GM21786 (cell line): ENCODE data around the gene CRTC1.
A peak's percentile ranks its signal among the peaks of the same experiment; 100 is the strongest.

ENCODE experiments used
- ATAC-seq: cut with Tn5 transposase; IDR thresholded peaks from one replicate; pipeline ENCODE4 v1.9.1; 2021; ENCODE audit not compliant: unreplicated experiment

Gene CRTC1

DNA sequence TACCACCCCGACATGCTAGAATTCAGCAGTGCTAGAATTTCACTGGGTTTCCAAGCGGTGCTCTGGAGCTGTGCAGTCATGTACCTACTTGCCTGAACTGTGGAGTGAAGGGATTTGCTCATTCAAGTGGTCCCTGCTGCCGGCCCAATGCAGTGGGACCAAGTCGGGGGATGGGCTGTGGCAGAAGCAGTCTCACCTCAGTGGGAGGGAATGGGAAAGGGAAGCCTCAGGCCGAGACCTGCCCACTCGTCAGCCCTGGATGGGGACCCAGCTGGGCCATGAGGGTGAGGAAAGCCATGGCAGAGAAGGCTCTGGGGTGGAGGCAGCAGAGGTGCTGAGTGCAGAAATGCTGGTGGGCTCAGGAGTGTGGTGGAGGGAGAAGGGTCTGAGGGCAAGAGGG lies 31.7 kb upstream of the CRTC1 start:
- no peak for ATAC-seq

DNA sequence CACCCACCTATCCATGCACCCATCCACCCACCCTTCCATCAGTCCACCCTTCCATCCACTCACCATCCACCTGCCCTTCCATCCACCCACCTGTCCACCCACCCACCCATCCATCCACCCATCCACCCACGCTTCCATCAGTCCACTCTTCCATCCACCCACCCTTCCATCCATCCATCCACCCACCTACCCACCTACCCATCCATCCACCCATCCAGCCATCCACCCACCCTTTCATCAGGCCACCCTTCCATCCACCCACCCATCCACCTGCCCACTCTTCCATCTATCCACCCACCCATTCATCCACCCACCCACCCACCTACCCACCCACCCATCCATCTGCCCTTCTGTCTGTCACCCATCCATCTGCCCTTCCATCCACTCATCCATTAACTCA lies 29.6 kb upstream of the CRTC1 start:
- ATAC-seq = no peak

DNA sequence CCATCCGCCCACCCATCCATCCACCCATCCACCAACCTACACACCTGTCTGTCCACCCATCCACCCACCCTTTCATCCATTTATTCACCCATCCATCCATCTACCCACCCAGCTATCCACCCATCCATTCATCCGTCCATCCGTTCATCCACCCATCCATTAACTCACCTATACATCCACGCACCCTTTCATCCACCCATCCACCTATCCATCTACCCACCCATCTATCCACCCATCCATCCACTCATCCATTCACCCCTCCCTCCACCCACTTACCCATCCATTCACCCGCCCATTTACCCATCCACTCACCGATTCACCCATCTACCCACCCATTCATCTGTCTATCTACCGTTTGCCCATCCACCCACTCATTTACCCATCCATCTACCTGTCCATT lies 29.0 kb upstream of the CRTC1 start:
- no peak for ATAC-seq

DNA sequence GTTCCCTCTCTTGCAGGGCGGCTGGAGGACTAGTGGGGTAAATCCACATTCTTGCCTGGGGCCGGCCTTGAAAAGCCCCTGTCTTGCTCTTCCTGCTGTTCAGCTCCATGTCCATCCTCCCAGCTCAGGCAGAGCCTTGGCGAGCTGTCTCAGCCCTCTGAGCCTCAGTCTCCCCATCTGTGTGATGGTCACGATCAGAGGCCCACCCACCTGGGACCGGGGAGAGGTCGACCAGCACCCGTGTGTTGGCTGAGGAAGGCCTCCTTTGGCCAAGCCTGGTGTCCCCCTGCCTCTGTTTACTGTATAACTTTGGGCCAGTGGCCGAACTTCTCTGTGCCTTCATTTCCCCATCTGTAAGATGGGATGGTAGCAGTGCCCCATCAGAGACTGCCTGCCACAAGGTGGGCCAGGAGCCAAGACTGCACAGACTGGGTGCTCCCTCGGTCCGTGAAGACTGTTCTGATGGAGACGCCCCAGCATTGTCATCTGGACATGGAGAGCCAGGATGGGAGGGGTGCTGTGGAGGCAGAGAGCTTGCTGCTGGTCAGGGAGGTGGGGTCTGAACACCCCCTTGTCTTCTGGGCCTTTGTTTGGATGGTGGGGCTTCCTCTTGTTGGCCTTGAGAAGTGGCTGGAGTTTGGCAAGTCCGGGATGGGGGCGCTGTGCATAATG lies 28.2 kb upstream of the CRTC1 start:
- no peak for ATAC-seq

DNA sequence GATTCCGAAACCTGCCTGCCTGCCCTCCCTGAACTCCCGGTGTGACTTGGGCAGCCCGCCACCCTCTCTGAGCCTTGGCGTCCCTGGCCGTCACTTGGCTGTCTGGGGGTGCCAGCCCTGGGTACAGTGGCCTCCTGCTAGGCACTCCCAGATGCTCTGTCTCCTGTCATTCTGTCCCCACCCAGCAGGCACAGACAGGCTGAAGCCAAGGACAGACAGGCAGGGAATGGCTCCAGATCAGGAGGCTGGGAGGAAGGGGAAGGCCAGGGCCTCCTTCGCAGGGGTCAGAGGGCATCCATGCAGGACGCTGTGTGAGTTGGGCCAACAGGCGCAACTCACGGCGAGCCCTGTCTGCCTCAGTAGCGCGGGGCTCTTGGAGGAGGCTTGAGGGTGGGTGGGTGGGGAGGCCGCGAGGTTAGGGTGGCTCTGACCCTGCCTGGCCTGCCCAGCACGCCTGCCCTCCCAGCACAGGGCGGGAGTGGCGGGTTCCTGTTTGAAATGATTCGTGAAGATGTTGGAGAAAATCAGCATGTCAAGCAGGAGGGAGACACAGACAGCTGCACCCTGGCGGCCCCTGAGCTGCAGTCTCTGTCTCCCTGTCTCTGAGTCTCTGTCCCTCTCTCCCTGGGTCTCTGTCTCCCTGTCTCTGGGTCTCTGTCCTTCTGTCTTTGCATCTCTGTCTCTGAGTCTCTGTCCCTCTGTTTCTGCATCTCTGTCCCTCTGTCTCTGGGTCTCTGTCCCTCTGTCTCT lies 27.0 kb upstream of the CRTC1 start:
- ATAC-seq = no peak

DNA sequence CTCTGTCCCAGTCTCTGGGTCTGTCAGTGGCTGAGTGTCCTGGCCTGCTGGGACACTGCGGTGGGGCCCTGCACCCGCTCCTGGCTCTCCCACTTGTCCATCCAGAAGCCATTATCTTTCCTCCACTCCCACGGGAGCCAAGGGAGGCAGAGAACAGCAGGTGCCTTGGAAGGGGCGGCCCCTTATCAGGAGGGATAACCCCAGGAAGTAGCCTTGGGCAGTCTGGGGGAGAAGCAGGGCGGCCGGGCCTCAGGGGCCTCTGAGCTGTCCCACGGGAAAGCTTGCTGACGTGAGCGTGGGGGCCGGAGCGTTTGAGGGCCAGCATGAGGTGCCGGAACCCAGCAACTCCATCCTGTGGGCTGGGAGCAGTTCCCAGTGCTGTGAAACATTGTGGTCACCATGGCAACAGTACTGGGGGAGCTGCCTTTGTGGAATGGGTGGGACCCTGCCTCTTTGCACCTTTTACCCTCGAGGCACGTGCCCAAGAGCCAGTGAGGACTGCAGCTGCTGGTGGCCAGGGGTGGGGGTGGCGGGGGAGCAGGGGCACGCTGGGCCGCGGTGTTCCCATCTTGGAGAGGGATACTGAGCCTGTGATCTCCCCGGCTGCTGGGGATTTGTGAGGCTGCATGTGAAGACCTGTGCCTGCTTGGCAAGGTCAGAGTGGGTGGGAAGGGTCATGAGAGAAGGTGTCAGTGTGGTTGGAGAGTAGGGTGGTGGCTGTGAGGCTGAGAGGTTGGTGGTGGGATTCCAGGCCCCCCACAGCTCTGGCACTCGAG lies 25.7 kb upstream of the CRTC1 start:
- peak; percentile 50 for ATAC-seq

DNA sequence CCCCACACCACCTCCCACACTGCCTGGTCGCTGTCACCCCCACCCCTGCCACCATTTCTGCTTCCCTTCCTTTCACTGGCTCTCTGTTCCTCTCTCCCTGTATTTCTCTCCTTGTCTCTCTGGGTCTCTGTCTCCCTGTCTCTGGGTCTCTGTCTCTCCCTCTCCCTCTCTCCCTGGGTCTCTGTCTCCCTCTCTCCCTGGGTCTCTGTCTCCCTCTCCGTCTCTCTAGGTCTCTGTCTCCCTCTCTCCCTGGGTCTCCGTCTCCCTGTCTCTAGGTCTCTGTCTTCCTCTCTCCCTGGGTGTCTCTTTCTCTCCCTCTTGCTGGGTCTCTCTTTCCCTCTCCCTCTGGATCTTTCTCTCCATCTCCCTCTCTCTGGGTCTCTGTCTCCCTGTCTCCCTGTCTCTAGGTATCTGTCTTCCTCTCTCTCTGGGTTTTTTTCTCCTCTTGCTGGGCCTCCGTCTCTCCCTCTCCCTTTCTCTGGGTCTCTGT lies 25.1 kb upstream of the CRTC1 start:
- no peak for ATAC-seq

DNA sequence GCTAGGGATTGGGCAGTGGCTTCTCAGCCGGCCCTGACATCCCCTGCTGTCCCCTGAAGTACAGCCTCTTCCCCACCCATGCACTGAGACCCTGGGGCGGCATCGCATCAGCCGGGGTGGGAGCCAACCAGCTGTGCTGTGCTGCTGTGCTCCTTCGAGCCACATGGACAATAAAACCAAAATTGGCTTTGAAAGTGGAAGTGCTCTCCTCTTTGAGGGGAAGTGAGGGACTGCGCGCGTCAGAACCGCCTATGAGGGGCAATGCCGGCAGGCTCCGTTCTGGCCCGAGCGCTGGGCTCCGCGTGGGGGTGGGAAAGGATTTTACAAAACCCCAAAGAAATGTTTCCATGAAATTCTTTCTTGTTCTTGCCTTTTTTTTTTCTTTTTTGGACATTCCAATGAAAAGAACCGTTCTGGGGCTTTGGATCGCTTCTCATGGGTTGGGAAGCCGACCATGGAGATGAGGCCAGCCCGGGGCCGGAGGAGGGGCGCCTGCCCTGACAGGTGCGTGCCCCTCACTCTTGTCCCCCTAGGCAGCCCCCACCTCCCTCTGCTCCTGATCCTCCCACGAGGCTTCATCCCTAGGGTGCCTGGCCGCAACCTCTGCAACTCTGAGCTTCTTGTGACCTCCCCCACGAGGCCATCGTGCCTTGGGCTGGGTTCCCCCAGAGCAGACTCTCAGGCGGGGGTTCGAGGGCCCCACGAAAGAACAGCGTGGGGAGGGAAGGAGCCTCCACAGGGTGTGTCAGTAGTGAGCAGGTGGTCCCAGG lies 24.0 kb upstream of the CRTC1 start:
- ATAC-seq = no peak

DNA sequence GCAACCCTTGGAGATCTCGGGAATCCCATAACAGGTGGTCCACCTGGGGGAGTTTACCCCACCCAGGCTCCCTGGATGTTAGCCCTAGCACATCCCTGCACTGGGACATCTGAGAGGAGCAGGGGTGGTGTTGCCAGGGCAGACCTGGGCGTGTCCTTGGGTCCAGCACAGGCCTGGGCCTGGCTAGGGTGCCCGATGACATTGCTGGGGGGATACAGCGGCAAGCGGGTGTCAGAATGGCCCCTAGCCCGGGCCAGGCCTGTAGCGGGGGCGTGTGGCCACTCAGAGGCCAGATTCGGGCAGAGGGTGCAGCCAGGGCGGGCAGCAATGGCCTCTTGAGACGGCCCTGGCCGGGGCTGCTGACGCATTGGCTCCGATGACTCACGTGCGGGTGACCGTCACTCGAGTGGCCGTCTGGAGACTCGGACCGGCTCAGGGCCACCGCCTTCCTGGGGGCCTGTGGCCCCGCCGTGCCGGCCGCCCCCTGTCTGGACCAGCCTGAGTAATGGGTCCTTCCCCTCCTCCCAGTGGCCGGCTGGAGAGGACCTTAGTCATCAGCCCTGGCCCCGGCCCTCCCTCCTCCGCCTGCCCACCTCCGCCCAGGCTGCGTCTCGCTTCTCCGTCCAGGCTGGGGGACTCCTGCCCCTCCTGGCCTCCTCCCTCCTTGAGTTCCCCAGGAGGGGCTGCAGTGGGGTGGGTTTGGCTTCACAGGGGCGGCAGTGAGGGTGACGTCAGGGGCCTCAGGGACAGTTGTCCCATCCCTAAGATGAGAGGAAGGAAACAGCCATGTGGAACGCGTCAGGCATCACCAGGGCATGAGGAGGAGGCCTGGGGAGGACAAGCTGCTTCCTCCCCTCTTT lies 23.2 kb upstream of the CRTC1 start:
- ATAC-seq = no peak

DNA sequence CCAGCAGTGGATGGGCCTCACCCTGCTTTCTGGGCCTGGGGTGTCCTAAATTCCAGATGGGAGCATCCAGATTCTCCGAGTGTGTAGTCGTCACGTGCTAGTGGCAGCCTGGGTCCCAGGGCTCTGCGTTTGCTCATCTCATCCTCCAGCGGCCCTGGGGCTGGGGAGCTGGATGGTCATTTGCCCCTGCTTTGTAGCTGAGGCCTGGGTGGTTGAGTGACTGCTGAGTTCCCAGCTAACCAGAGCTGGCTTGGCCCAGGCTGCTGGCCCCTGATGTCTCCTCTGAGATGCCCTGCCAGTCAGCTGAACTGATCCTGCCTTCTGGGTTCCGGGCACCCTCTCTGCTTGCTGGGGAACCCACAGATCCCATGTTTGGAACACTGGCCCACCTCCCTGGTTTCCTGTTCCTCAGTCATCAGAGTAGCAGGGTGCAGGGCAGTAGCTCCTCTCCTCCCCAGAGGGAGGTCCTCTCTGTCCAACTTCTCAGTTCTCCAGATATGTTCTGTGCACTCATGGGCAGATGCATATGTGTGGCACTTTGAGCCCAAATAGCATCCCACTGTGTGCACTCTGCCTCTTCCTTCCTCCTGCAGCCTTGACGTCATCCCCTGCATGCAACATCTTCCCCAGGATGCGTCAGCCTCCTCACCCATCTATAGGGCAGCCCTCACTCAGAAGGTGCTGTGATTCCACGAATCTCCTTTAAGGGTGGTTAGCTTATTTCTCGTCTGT lies 22.4 kb upstream of the CRTC1 start:
- no peak for ATAC-seq

DNA sequence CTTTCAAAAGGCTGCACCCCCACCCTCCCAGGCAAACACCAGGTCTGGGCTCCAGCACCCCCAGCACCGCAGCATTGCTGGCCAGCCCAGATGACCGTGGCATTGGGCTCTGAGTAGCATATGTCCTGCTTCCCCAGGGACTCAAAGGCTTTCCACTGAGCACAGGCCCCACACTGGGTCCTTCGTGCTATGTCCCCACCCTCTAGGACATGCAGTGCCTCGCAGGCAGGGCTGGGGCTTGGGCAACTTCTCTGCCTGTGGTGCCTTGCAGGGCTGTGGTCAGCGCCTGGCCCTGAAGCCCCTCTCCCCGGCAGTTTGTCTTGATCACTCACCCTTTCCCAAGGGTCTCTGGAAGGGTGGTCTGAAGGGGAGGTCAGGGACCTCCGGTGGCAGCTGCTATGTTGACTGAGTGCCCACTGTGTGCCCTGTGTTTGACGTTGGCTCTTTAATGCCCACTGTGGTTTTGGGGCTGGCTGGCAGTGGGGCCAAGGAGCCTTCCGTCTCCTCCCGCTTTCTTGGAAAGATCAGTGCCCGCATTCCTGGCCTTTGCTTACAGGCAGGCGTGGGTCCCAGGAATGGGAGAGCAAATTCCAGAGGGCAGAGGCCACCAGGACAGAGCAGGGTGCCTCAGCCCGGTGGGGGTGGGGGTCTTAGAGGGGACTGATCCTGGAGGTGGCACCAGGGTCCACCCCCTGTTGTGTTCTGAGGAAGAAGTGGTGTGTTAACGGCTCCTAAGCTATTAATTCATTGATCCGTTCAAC lies 20.3 kb upstream of the CRTC1 start:
- ATAC-seq = no peak

DNA sequence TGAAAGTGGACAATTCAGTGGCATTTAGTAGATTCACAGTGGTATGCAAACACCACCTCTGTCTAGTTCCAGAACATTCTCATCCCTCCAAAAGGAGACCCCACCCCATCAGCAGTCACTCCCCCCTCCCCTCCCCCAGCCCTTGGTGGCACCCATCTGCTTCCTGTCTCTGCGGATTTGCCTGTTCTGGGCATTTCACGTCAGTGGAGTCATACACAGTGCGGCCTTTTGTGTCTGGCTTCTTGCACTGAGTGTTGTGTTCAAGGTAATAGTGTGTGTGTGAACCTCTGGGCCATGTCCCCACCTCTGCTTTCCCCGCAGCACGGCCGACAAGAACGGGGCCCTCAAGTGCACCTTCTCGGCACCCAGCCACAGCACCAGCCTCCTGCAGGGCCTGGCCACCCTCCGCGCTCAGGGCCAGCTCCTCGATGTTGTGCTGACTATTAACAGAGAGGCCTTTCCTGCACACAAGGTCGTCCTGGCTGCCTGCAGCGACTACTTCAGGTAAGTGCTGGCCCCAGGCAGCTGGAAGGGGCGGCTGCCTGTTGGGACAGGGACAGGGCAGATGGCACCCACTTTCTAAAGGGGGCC lies 19.4 kb upstream of the CRTC1 start:
- no peak for ATAC-seq

DNA sequence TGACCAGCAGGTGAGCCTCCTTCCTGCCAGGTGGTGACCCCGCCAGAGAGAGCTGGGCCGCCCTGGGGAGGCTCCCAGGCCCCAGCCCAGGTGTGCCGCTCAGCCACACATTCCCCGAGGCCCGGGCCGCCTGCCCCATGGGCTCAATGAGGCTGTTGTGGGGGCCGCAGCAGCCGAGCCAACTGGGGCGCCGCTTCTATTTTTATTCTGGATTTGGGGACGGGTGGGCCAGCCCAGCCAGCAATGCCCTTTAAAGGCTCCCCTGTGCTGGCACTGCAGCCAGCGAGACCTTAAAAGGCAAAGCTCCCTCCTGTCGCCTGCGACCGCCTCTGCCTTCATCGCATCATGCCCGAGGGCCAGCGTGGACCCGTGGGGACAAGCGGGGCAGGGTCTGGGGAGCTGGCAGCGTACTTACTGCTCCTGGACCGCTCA lies 17.7 kb upstream of the CRTC1 start:
- ATAC-seq = no peak

DNA sequence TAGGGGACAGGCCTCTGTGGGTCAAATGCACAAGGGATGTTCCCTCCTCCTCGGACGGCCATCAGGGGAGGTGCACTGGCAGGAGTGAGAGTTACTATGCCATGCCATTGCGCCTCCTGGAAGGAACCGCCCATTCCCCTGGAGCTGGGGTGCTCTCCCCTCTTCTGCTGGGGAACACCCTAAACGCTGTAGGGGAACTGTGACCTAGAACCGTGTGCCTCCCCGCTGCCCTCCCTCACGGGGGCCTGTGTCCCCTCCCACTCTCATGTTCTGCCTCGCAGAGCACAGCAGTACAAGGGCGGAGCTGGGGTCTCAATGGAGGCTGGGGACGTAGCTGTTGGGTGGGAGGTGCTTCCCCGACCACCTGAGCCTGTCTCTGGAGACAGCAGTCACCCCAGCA lies 17.2 kb upstream of the CRTC1 start:
- ATAC-seq = no peak

DNA sequence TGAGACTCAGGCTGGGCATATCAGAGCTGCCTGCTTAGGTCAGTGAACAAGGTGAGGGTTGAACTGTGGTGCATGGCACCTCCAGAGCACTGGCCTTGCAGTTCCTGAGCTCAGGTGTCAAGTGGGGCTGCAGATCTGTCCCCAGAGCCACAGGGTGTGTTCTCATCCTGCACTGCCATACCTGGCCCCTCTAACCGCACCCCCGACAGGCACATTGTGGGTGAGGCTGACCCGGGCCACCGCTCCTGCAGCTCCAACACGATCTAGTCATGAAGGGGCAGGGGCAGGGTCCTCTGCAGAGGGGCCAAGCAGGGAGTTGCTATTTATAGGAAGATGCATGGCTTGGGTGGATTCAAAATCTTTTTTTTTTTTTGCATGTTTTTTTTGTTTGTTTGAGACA lies 16.7 kb upstream of the CRTC1 start:
- ATAC-seq = no peak

DNA sequence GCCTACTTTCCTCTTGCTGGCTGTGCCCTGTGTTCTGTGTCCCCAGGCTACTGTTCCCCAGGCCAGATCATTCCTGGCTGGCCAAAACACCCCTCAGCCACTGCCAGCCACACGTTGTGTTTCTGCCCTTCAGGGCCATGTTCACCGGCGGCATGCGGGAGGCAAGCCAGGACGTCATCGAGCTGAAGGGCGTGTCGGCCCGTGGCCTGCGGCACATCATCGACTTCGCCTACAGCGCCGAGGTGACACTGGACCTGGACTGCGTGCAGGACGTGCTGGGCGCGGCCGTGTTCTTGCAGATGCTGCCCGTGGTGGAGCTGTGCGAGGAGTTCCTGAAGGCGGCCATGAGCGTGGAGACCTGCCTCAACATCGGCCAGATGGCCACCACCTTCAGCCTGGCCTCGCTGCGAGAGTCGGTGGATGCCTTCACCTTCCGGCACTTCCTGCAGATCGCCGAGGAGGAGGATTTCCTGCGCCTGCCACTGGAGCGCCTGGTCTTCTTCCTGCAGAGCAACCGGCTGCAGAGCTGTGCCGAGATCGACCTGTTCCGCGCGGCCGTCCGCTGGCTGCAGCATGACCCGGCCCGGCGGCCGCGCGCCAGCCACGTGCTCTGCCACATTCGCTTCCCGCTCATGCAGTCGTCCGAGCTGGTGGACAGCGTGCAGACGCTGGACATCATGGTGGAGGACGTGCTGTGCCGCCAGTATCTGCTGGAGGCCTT lies 15.8 kb upstream of the CRTC1 start:
- ATAC-seq = no peak

DNA sequence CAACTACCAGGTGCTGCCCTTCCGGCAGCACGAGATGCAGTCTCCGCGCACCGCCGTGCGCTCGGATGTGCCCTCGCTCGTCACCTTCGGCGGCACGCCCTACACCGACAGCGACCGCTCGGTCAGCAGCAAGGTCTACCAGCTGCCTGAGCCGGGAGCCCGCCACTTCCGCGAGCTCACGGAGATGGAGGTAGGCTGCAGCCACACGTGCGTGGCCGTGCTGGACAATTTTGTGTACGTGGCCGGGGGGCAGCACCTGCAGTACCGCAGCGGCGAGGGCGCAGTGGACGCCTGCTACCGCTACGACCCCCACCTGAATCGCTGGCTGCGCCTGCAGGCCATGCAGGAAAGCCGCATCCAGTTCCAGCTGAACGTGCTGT lies 15.2 kb upstream of the CRTC1 start:
- no peak for ATAC-seq
